SK-N-SH (cell line): Measurements from ENCODE around the gene EVX1.

Source experiments
- EP300 ChIP-seq, 2 experiments: IDR thresholded peaks; 2 replicates each; pipeline versions ENCODE4 v1.4.0 to v1.6.1; 2012; ENCODE audit warnings: borderline replicate concordance in 1 of 2, low read depth in 1 of 2, low read length in 1 of 2
- FOXJ3 ChIP-seq: sonication (generic); formaldehyde crosslinking; IDR thresholded peaks from 2 replicates; pipeline ENCODE4 v1.5.1; 2020; ENCODE audit warnings: mild to moderate bottlenecking, missing genetic modification reagents
- POLR2AphosphoS5 ChIP-seq: IDR thresholded peaks from 2 replicates; pipeline ENCODE4 v1.6.1; 2012; ENCODE audit warnings: low read depth, low read length
- RFX5 ChIP-seq: IDR thresholded peaks from 2 replicates; pipeline ENCODE4 v1.6.1; 2012; ENCODE audit warnings: mild to moderate bottlenecking, improper control_type of control experiment, low read length
- USF1 ChIP-seq: IDR thresholded peaks from 2 replicates; pipeline ENCODE4 v1.4.0; 2012; ENCODE audit warnings: low read depth, borderline replicate concordance
- YY1 ChIP-seq: IDR thresholded peaks from 2 replicates; pipeline ENCODE4 v1.4.0; 2012; ENCODE audit warnings: low read depth, mild to moderate bottlenecking
- TF ChIP-seq, protein P1 (sequence below): IDR thresholded peaks from 2 replicates; pipeline ENCODE4 v1.4.0; 2012; ENCODE audit warnings: low read depth, borderline replicate concordance
- TF ChIP-seq, protein P2 (sequence below): fragments of 200-600 bp; sonication (generic); IDR thresholded peaks from 2 replicates; pipeline ENCODE4 v1.6.1; 2017; ENCODE audit warnings: antibody characterized with exemption, mild to moderate bottlenecking, moderate library complexity
- TF ChIP-seq, protein P3 (sequence below): IDR thresholded peaks from 2 replicates; pipeline ENCODE4 v1.6.1; 2012; ENCODE audit warnings: mild to moderate bottlenecking, low read depth, low read length, moderate library complexity

- TF ChIP-seq FOXJ3 (CRISPR knock-in tag) (no peak), POLR2AphosphoS5 (no peak), RFX5 (no peak), YY1 (no peak), USF1 (no peak), EP300 (IDR thresholded peaks at IDR 0.05; ENCODE audit: borderline replicate concordance in 1 of 2, low read depth in 1 of 2, low read length in 1 of 2) (no peak)
- TF ChIP-seq, protein P1, sequence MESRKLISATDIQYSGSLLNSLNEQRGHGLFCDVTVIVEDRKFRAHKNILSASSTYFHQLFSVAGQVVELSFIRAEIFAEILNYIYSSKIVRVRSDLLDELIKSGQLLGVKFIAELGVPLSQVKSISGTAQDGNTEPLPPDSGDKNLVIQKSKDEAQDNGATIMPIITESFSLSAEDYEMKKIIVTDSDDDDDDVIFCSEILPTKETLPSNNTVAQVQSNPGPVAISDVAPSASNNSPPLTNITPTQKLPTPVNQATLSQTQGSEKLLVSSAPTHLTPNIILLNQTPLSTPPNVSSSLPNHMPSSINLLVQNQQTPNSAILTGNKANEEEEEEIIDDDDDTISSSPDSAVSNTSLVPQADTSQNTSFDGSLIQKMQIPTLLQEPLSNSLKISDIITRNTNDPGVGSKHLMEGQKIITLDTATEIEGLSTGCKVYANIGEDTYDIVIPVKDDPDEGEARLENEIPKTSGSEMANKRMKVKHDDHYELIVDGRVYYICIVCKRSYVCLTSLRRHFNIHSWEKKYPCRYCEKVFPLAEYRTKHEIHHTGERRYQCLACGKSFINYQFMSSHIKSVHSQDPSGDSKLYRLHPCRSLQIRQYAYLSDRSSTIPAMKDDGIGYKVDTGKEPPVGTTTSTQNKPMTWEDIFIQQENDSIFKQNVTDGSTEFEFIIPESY = no peak
- TF ChIP-seq, protein P2, sequence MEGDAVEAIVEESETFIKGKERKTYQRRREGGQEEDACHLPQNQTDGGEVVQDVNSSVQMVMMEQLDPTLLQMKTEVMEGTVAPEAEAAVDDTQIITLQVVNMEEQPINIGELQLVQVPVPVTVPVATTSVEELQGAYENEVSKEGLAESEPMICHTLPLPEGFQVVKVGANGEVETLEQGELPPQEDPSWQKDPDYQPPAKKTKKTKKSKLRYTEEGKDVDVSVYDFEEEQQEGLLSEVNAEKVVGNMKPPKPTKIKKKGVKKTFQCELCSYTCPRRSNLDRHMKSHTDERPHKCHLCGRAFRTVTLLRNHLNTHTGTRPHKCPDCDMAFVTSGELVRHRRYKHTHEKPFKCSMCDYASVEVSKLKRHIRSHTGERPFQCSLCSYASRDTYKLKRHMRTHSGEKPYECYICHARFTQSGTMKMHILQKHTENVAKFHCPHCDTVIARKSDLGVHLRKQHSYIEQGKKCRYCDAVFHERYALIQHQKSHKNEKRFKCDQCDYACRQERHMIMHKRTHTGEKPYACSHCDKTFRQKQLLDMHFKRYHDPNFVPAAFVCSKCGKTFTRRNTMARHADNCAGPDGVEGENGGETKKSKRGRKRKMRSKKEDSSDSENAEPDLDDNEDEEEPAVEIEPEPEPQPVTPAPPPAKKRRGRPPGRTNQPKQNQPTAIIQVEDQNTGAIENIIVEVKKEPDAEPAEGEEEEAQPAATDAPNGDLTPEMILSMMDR = no peak
- TF ChIP-seq, protein P3, sequence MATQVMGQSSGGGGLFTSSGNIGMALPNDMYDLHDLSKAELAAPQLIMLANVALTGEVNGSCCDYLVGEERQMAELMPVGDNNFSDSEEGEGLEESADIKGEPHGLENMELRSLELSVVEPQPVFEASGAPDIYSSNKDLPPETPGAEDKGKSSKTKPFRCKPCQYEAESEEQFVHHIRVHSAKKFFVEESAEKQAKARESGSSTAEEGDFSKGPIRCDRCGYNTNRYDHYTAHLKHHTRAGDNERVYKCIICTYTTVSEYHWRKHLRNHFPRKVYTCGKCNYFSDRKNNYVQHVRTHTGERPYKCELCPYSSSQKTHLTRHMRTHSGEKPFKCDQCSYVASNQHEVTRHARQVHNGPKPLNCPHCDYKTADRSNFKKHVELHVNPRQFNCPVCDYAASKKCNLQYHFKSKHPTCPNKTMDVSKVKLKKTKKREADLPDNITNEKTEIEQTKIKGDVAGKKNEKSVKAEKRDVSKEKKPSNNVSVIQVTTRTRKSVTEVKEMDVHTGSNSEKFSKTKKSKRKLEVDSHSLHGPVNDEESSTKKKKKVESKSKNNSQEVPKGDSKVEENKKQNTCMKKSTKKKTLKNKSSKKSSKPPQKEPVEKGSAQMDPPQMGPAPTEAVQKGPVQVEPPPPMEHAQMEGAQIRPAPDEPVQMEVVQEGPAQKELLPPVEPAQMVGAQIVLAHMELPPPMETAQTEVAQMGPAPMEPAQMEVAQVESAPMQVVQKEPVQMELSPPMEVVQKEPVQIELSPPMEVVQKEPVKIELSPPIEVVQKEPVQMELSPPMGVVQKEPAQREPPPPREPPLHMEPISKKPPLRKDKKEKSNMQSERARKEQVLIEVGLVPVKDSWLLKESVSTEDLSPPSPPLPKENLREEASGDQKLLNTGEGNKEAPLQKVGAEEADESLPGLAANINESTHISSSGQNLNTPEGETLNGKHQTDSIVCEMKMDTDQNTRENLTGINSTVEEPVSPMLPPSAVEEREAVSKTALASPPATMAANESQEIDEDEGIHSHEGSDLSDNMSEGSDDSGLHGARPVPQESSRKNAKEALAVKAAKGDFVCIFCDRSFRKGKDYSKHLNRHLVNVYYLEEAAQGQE = no peak
Measured at GRCh38 chr7:27215356-27215755, 27.2 kb upstream of the EVX1 start.
